Measurements from ENCODE around the gene BAZ2B. TPM values are rescaled to one million over a fixed set of nuclear protein-coding genes. Genes with fewer than 3 reads are reported as not detected.
A peak's percentile ranks its signal among the peaks of the same experiment; 100 is the strongest.

Gene BAZ2B
- total and polyA plus RNA-seq, 2 of the 13 experiments (the other 11 are each of a cell fraction or from before 2014, with no cell fraction given) = 14.0 to 15.1 TPM

- Histone ChIP-seq H3K4me2 (ENCODE audit: low read depth, low read length) (peak overlapping the region; percentile 51), H3K36me3 (replicated peaks in 1 of 2; ENCODE audit: control insufficient read depth in 1 of 2, insufficient read depth in 2 of 2, low read length in 2 of 2) (no peaks in the 10 kb centered on the region), H3K27ac (ENCODE audit: extremely low read length, insufficient read depth, low read length) (peak overlapping the region; percentile 53), H3K4me1 (ENCODE audit: insufficient read depth, low read length) (peaks cover 29% of the 10 kb centered on the region), H3K79me2 (ENCODE audit: insufficient read depth, low read length) (no peaks in the 10 kb centered on the region), H3K4me3 (replicated peaks in 1 of 3; ENCODE audit: insufficient read depth in 1 of 3, low read depth in 2 of 3, low read length in 3 of 3) (no peak overlapping the region), H3K27me3 (ENCODE audit: control insufficient read depth in 1 of 2, insufficient read depth in 2 of 2, low read length in 2 of 2) (no peaks in the 10 kb centered on the region), H3K9me3 (ENCODE audit: low read length) (no peaks in the 10 kb centered on the region), H2AFZ (ENCODE audit: low read length) (no peak overlapping the region), H4K20me1 (ENCODE audit: insufficient read depth, low read length) (no peaks in the 10 kb centered on the region), H3K9ac (ENCODE audit: insufficient read depth, low read depth, low read length) (no peak overlapping the region)
- ChIA-PET CTCF (ENCODE audit: low intra/inter-chr PET ratio, low total read pairs) (no interaction called here), POLR2A (interaction anchor here (0.9 kb wide), 1 partner anchor 234 kb away, joined by 4 read pairs; no protein-coding TSS in a partner anchor)
- FAIRE-seq (no peak), DNase-seq (ENCODE audit: low spot score) (peak; percentile 69), ATAC-seq (peak; percentile 88)
- WGBS (ENCODE audit: low lambda C conversion rate) = 3% methylated on average over 1 of the region's 1 CpG
- in situ Hi-C loops (cut with HindIII; ENCODE audit: extremely low pct_ligation_motif_present, low pct_unique_long_range_greater_than_20kb) = no loop called here
- BruUV-seq (replicated peaks) = no TSS peak
- intact Hi-C loops (cut with micrococcal nuclease; ENCODE audit: unreplicated experiment) = loop anchor here (2.0 to 10.0 kb wide), 2 partner anchors 18 to 334 kb away; partner anchors contain the start of gene MARCHF7
- TF ChIP-seq CC2D1A (CRISPR knock-in tag; IDR thresholded peaks at IDR 0.05) = 0 out of 2 replicates have a peak, but pooled peaks have one; percentile 27
- TF ChIP-seq HNF4A (CRISPR knock-in tag; IDR thresholded peaks at IDR 0.05) = peak; percentile 70
- no peak for TF ChIP-seq CHD2 (IDR thresholded peaks at IDR 0.05; ENCODE audit: low read depth, low read length)
- TF ChIP-seq ZNF737 (CRISPR knock-in tag; IDR thresholded peaks at IDR 0.05; ENCODE audit: borderline replicate concordance) = no peak
- TF ChIP-seq GFI1 (CRISPR knock-in tag; IDR thresholded peaks at IDR 0.05; ENCODE audit: borderline replicate concordance) = peak; percentile 51; the same call in 1 of the 2 replicates
- no peak for TF ChIP-seq ZSCAN12 (CRISPR knock-in tag; IDR thresholded peaks at IDR 0.05)
- TF ChIP-seq TOE1 (CRISPR knock-in tag; IDR thresholded peaks at IDR 0.05) = 0 out of 2 replicates have a peak, but pooled peaks have one; percentile 31
- no peak for TF ChIP-seq ZNF160 (CRISPR knock-in tag; IDR thresholded peaks at IDR 0.05)
- 0 out of 2 replicates have a peak, but pooled peaks have one; percentile 18 for TF ChIP-seq HBP1 (CRISPR knock-in tag; IDR thresholded peaks at IDR 0.05; ENCODE audit: low read depth)
- peak; percentile 25; the same call in 1 of the 2 replicates for TF ChIP-seq SAP130 (CRISPR knock-in tag; IDR thresholded peaks at IDR 0.05; ENCODE audit: low read depth)
- no peak for TF ChIP-seq ZBTB38 (CRISPR knock-in tag; IDR thresholded peaks at IDR 0.05)
- peak; percentile 70; the same call in 1 of the 2 replicates for TF ChIP-seq SIX1 (CRISPR knock-in tag; IDR thresholded peaks at IDR 0.05; ENCODE audit: borderline replicate concordance)
- TF ChIP-seq PAXIP1 (CRISPR knock-in tag; conservative IDR thresholded peaks at IDR 0.05) = peak; percentile 61
- no peak for TF ChIP-seq ZNF839 (CRISPR knock-in tag; IDR thresholded peaks at IDR 0.05; ENCODE audit: borderline replicate concordance)
- TF ChIP-seq SOX13 (IDR thresholded peaks at IDR 0.05) = no peak
- 0 out of 4 replicates have a peak, but pooled peaks of 1 of the 2 experiments have one; percentile 24 for TF ChIP-seq SOX13 (CRISPR knock-in tag; conservative IDR thresholded peaks at IDR 0.05 in 1 of 2, IDR thresholded peaks at IDR 0.05 in 1 of 2)
- TF ChIP-seq ZBTB7A (CRISPR knock-in tag; IDR thresholded peaks at IDR 0.05) = peak; percentile 28; the same call in 1 of the 2 replicates
- TF ChIP-seq HNF4G (IDR thresholded peaks at IDR 0.05; ENCODE audit: borderline replicate concordance, low read depth, low read length) = peak; percentile 41; the same call in 1 of the 2 replicates
- TF ChIP-seq HNF4G (CRISPR knock-in tag; IDR thresholded peaks at IDR 0.05; ENCODE audit: borderline replicate concordance, low read depth) = no peak
- TF ChIP-seq IKZF1 (IDR thresholded peaks at IDR 0.05) = no peak
- peak in 1 of 2 experiments; percentile 29; a peak in 1 of 4 replicates for TF ChIP-seq EP300 (IDR thresholded peaks at IDR 0.05; ENCODE audit: low read depth in 2 of 2, low read length in 2 of 2)
- TF ChIP-seq EP300 (CRISPR knock-in tag; IDR thresholded peaks at IDR 0.05; ENCODE audit: borderline replicate concordance) = no peak
Observed at GRCh38 chr2:159380685-159381239, 235.6 kb downstream of the BAZ2B start.
